HG03439 (cell line): Measurements from ENCODE around the gene SLC27A2.

Experiments used
- ATAC-seq: cut with Tn5 transposase; IDR thresholded peaks from one replicate; pipeline ENCODE4 v1.9.1; 2021; ENCODE audit warnings: mild to moderate bottlenecking, moderate library complexity; ENCODE audit not compliant: unreplicated experiment

The SLC27A2 gene

GRCh38 chr15:50260969-50261496, 79.0 kb downstream of the SLC27A2 start:
- peak; percentile 56 for ATAC-seq

GRCh38 chr15:50261981-50262380, 80.0 kb downstream of the SLC27A2 start:
- ATAC-seq: no peak

GRCh38 chr15:50262533-50262932, 80.5 kb downstream of the SLC27A2 start:
- ATAC-seq: no peak

GRCh38 chr15:50265620-50266019, 83.6 kb downstream of the SLC27A2 start, which contains the start of gene HDC:
TSS of gene HDC (minus strand) at chr15:50265726. CDS start at chr15:50265623, 103 bp downstream.
- ATAC-seq: no peak

GRCh38 chr15:50267577-50267976, 85.6 kb downstream of the SLC27A2 start:
- no peak for ATAC-seq

- no peak for ATAC-seq
Measured at GRCh38 chr15:50275091-50275490, 93.1 kb downstream of the SLC27A2 start.

GRCh38 chr15:50275908-50276307, 93.9 kb downstream of the SLC27A2 start:
- ATAC-seq: no peak

GRCh38 chr15:50277370-50277769, 95.4 kb downstream of the SLC27A2 start:
- ATAC-seq: no peak

GRCh38 chr15:50278496-50278895, 96.5 kb downstream of the SLC27A2 start:
- no peak for ATAC-seq

GRCh38 chr15:50280271-50280670, 98.3 kb downstream of the SLC27A2 start:
- no peak for ATAC-seq

- no peak for ATAC-seq
Measured at GRCh38 chr15:50281427-50281826, 99.4 kb downstream of the SLC27A2 start.
